Transverse colon (tissue), 4 donors: ENCODE results near the gene VAMP5. TPM values are rescaled to one million over a fixed set of nuclear protein-coding genes. Genes with fewer than 3 reads are reported as not detected.

Source experiments
- DNase-seq: peaks from one replicate; pipeline ENCODE4 v3.0.0-alpha.2; 2019
- H3K27ac ChIP-seq, 4 donors: fragments of 200-600 bp; sonication (generic); 2 replicates each; pipeline ENCODE4 v1.5.1; 2016 to 2018; ENCODE audit warnings: inconsistent platforms in 4 of 4
- H3K27me3 ChIP-seq: fragments of 200-600 bp; sonication (generic); 2 replicates; pipeline ENCODE4 v1.5.1; 2017; ENCODE audit warnings: inconsistent platforms
- H3K36me3 ChIP-seq, 4 donors: fragments of 200-600 bp; sonication (generic); 2 replicates each; pipeline ENCODE4 v1.5.1; 2017 to 2019; ENCODE audit warnings: inconsistent platforms in 4 of 4
- H3K4me1 ChIP-seq, 4 donors: fragments of 200-600 bp; sonication (generic); 2 replicates each; pipeline ENCODE4 v1.5.1; 2017 to 2020; ENCODE audit warnings: inconsistent platforms in 4 of 4
- H3K4me3 ChIP-seq, 4 donors: fragments of 200-600 bp; sonication (generic); 1 replicate in 1 of 4; 2 replicates in 3 of 4; pipeline versions ENCODE4 v1.5.1 to v1.6.1; 2017 to 2019; ENCODE audit warnings: inconsistent platforms in 4 of 4
- H3K9me3 ChIP-seq, 2 donors: fragments of 200-600 bp; sonication (generic); 2 replicates each; pipeline ENCODE4 v1.5.1; 2017 to 2019; ENCODE audit warnings: inconsistent platforms in 2 of 2
- CTCF ChIP-seq, 5 experiments: fragments of 200-600 bp in 3 of 5; fragments of 450-650 bp in 2 of 5; sonication (generic) in 3 of 5; IDR thresholded peaks; 1 replicate in 2 of 5; 2 replicates in 3 of 5; pipeline ENCODE4 v1.5.1; 2016 to 2017; ENCODE audit warnings: antibody characterized with exemption in 5 of 5, inconsistent platforms in 3 of 5, mild to moderate bottlenecking in 2 of 5, moderate library complexity in 1 of 5
- EP300 ChIP-seq: sonication (generic); formaldehyde crosslinking; IDR thresholded peaks from one replicate; pipeline ENCODE4 v1.6.1; 2017; ENCODE audit warnings: antibody characterized with exemption, low read depth
- POLR2A ChIP-seq: fragments of 450-650 bp; IDR thresholded peaks from one replicate; pipeline ENCODE4 v1.6.1; 2016; ENCODE audit warnings: antibody characterized with exemption, mild to moderate bottlenecking, moderate library complexity
- POLR2AphosphoS5 ChIP-seq, 3 donors: sonication (generic); formaldehyde crosslinking; IDR thresholded peaks; one replicate each; pipeline ENCODE4 v1.6.1; 2016; ENCODE audit warnings: antibody characterized with exemption in 3 of 3
- WGBS, 2 donors: methylation state at CpG; one replicate each; pipeline ENCODE4 v1.1.5; 2018; ENCODE audit warnings: low coverage in 1 of 2; 5-methylcytosine and 5-hydroxymethylcytosine counted together
- in situ Hi-C, 4 donors: fragments of 200-750 bp; cut with MboI; loops; one replicate each; pipeline versions ENCODE4 v1.15.0 to v1.15.1; 2017; ENCODE audit warnings: low sequenced_read_pairs in 3 of 4, low pct_ligation_motif_present in 1 of 4, low pct_unique_long_range_greater_than_20kb in 1 of 4
- intact Hi-C: fragments of 100-400 bp; cut with DNase I; formaldehyde crosslinking; loops from one replicate; pipeline ENCODE4 v1.15.1; 2023; ENCODE audit warnings: low total_unique reads
- total RNA-seq, 4 donors: library from RNA; depleted of rRNA; stranded (reverse); fragments of >200 nt; gene quantifications; one replicate each; pipeline ENCODE4 v1.1.0, GENCODE V29; 2016

The VAMP5 gene
- total RNA-seq, 4 donors from 2014 or later = 9.4 to 26.9 (median 17.1) TPM; not detected in 1

GRCh38 chr2:85621338-85621737 lies 37.1 kb downstream of the VAMP5 start:
- intact Hi-C loops = no loop called here

GRCh38 chr2:85623991-85624390 lies 39.8 kb downstream of the VAMP5 start:
- Histone ChIP-seq H3K27ac (no peak overlapping the region), H3K4me1 (peaks cover 0 to 13% (median 3%) of the 10 kb centered on the region in 4 donors), H3K4me3 (no peak overlapping the region), H3K27me3 (no peaks in the 10 kb centered on the region), H3K36me3 (peaks cover 0 to 91% (median 37%) of the 10 kb centered on the region in 4 donors), H3K9me3 (no peaks in the 10 kb centered on the region)
- TF ChIP-seq EP300 (no peak), CTCF (IDR thresholded peaks at IDR 0.05) (no peak), POLR2A (no peak), POLR2AphosphoS5 (IDR thresholded peaks at IDR 0.05) (no peak)
- intact Hi-C loops (no loop called here), in situ Hi-C loops (no loop called here)
- no peak for DNase-seq
- 96% methylated on average over 5 of the region's 5 CpGs; no CpG with 5 or more reads in 1 of the 2 donors for WGBS, 2 donors

More at GRCh38 chr2:85621338-85621737, 37.1 kb downstream of the VAMP5 start:
- Histone ChIP-seq H3K36me3 (peaks cover 0 to 65% (median 28%) of the 10 kb centered on the region in 4 donors), H3K4me3 (no peak overlapping the region), H3K27ac (no peak overlapping the region), H3K9me3 (no peaks in the 10 kb centered on the region), H3K4me1 (peaks cover 7 to 38% (median 18%) of the 10 kb centered on the region in 4 donors), H3K27me3 (no peaks in the 10 kb centered on the region)
- DNase-seq = no peak
- TF ChIP-seq CTCF (IDR thresholded peaks at IDR 0.05) = no peak
- no peak for TF ChIP-seq POLR2A
- no peak for TF ChIP-seq POLR2AphosphoS5 (IDR thresholded peaks at IDR 0.05)
- TF ChIP-seq EP300 = no peak
- in situ Hi-C loops = no loop called here
- WGBS, 2 donors = 75 to 80% methylated on average over 1 of the region's 1 CpG

DNA sequence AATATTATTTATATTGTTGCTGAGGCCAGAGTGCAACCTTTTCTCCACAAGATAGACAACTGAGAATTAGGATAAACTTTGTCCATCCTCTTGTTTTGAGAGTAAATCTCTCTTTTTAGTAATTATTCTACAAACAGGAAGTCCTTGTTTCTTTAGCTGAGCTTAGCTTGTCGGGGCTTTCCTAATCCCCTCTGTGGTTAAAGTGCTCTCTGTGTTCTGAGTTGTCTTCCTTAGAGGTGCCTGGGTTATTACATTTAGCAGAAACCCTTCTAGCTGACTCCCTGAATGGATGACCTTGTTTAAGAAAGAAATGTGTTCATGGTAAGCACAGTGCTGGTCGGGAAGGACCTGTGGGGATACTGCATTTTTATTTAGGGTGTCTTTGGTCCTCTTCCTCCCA lies 44.4 kb downstream of the VAMP5 start:
- DNase-seq = no peak
- H3K36me3 ChIP-seq = peaks cover 0 to 98% (median 40%) of the 10 kb centered on the region in 4 donors
- WGBS, 2 donors = 55 to 85% methylated on average over 2 of the region's 2 CpGs
- intact Hi-C loops (no loop called here), in situ Hi-C loops (loop anchor here in 2 of 4 donors (25.0 kb wide), 2 partner anchors 184 to 459 kb away; no protein-coding TSS in a partner anchor)
- no peaks in the 10 kb centered on the region for H3K4me1 ChIP-seq
- no peaks in the 10 kb centered on the region for H3K9me3 ChIP-seq
- H3K27ac ChIP-seq = no peak overlapping the region
- H3K4me3 ChIP-seq = no peak overlapping the region
- TF ChIP-seq EP300 = no peak
- TF ChIP-seq POLR2A = no peak
- no peak for TF ChIP-seq POLR2AphosphoS5 (IDR thresholded peaks at IDR 0.05)
- TF ChIP-seq CTCF (IDR thresholded peaks at IDR 0.05) = no peak
- no peaks in the 10 kb centered on the region for H3K27me3 ChIP-seq

DNA sequence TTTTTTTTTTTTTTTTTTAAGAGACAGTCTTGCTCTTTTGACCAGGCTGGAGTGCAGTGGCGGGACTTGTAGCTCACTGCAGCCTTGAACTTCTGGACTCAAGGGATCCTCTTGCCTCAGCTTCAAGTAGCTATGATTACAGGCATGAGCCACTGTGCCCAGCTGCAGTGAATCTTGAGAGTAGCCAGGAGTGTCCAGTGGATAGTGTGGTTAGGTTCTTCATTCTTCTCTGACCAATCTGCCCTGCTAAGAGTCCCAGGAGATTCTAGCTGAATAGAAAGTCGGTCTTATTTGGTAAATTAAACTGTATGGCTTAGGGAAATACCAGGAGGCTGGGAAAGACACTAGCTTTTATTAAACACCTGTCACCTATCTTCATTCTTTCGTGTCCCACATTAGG lies 47.1 kb downstream of the VAMP5 start:
- no peak for TF ChIP-seq EP300
- no peak for TF ChIP-seq POLR2A
- TF ChIP-seq POLR2AphosphoS5 (IDR thresholded peaks at IDR 0.05) = no peak
- no peak for TF ChIP-seq CTCF (IDR thresholded peaks at IDR 0.05)
- no peaks in the 10 kb centered on the region for H3K4me1 ChIP-seq
- H3K36me3 ChIP-seq = peaks cover 0 to 89% (median 34%) of the 10 kb centered on the region in 4 donors
- in situ Hi-C loops (loop anchor here in 2 of 4 donors (25.0 kb wide), 2 partner anchors 181 to 456 kb away; no protein-coding TSS in a partner anchor), intact Hi-C loops (no loop called here)
- DNase-seq = no peak
- no peaks in the 10 kb centered on the region for H3K9me3 ChIP-seq
- H3K27me3 ChIP-seq = no peaks in the 10 kb centered on the region
- 89 to 100% methylated on average over 3 of the region's 3 CpGs for WGBS, 2 donors
- no peak overlapping the region for H3K27ac ChIP-seq
- no peak overlapping the region for H3K4me3 ChIP-seq
